OCI-LY1 (cell line): ENCODE measurements around the gene COQ5.

ENCODE experiments used
- EZH2 ChIP-seq: fragments of 200-600 bp; sonication (generic), shearing (Covaris generic); IDR thresholded peaks from 2 replicates; pipeline ENCODE4 v1.8.0; 2017; ENCODE audit warnings: borderline replicate concordance, mixed run types, mild to moderate bottlenecking, antibody characterized with exemption, low read length, moderate library complexity, mixed read lengths
- TF ChIP-seq, protein P1 (sequence below): fragments of 200-600 bp; sonication (generic), shearing (Covaris generic); IDR thresholded peaks from 2 replicates; pipeline ENCODE4 v1.5.1; 2017; ENCODE audit warnings: mild to moderate bottlenecking, antibody characterized with exemption, low read length, moderate library complexity, mixed read lengths

- TF ChIP-seq, protein P1, sequence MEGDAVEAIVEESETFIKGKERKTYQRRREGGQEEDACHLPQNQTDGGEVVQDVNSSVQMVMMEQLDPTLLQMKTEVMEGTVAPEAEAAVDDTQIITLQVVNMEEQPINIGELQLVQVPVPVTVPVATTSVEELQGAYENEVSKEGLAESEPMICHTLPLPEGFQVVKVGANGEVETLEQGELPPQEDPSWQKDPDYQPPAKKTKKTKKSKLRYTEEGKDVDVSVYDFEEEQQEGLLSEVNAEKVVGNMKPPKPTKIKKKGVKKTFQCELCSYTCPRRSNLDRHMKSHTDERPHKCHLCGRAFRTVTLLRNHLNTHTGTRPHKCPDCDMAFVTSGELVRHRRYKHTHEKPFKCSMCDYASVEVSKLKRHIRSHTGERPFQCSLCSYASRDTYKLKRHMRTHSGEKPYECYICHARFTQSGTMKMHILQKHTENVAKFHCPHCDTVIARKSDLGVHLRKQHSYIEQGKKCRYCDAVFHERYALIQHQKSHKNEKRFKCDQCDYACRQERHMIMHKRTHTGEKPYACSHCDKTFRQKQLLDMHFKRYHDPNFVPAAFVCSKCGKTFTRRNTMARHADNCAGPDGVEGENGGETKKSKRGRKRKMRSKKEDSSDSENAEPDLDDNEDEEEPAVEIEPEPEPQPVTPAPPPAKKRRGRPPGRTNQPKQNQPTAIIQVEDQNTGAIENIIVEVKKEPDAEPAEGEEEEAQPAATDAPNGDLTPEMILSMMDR, result no peak
- TF ChIP-seq EZH2, result no peak
Measured at GRCh38 chr12:120460157-120460556, 68.8 kb downstream of the COQ5 start.
